SK-N-SH treated with all-trans-retinoic acid at 6 μM for 48 hours (cell line): Measurements from ENCODE around the gene LONP2.

ENCODE experiments used
- ARNTL ChIP-seq: fragments of 450-650 bp; formaldehyde crosslinking; IDR thresholded peaks from 2 replicates; pipeline ENCODE4 v1.5.0; 2020; ENCODE audit warnings: low read depth, mild to moderate bottlenecking, moderate library complexity, borderline replicate concordance
- CSDC2 ChIP-seq: fragments of 250-450 bp; sonication (Bioruptor Pico); IDR thresholded peaks from 2 replicates; pipeline ENCODE4 v1.5.0; 2020; ENCODE audit warnings: mild to moderate bottlenecking, moderate library complexity
- POU6F1 ChIP-seq: fragments of 250-450 bp; sonication (Bioruptor Pico); IDR thresholded peaks from 2 replicates; pipeline ENCODE4 v1.8.0; 2021; ENCODE audit warnings: low read depth, mild to moderate bottlenecking, moderate library complexity, borderline replicate concordance
- RARB ChIP-seq: fragments of 250-450 bp; sonication (Bioruptor Pico); IDR thresholded peaks from 2 replicates; pipeline ENCODE4 v1.8.0; 2021; ENCODE audit warnings: mild to moderate bottlenecking, moderate library complexity
- ZFP3 ChIP-seq: fragments of 250-450 bp; sonication (Bioruptor Pico); IDR thresholded peaks from 2 replicates; pipeline ENCODE4 v1.5.0; 2020; ENCODE audit warnings: mild to moderate bottlenecking, moderate library complexity
- ZFP30 ChIP-seq: fragments of 450-650 bp; formaldehyde crosslinking; IDR thresholded peaks from 2 replicates; pipeline ENCODE4 v1.5.0; 2022; ENCODE audit warnings: mild to moderate bottlenecking, moderate library complexity

- TF ChIP-seq CSDC2 (CRISPR knock-in tag) (no peak), ARNTL (CRISPR knock-in tag) (no peak), ZFP3 (CRISPR knock-in tag) (no peak), POU6F1 (CRISPR knock-in tag) (no peak), RARB (CRISPR knock-in tag) (no peak), ZFP30 (CRISPR knock-in tag) (no peak)
Observed at GRCh38 chr16:48342591-48342990, 98.5 kb downstream of the LONP2 start.
